Activated naive CD8-positive, alpha-beta T cell treated with anti-CD3 and anti-CD28 coated beads for 36 hours (primary cell): ENCODE data around the gene AGAP1. TPM values are rescaled to one million over a fixed set of nuclear protein-coding genes. Genes with fewer than 3 reads are reported as not detected.
A peak's percentile ranks its signal among the peaks of the same experiment; 100 is the strongest.

Experiments used
- DNase-seq: peaks from one replicate; pipeline ENCODE4 v3.0.0; 2021
- H3K27ac Mint-ChIP-seq: one replicate; pipeline ENCODE4 v1.8.0; 2022; ENCODE audit warnings: mild to moderate bottlenecking, moderate library complexity, mixed read lengths
- H3K27me3 Mint-ChIP-seq: one replicate; pipeline ENCODE4 v1.8.0; 2022; ENCODE audit warnings: mild to moderate bottlenecking, mixed read lengths
- H3K36me3 Mint-ChIP-seq: one replicate; pipeline ENCODE4 v1.8.0; 2021; ENCODE audit warnings: mild to moderate bottlenecking, mixed read lengths
- H3K4me1 Mint-ChIP-seq: one replicate; pipeline ENCODE4 v1.8.0; 2021; ENCODE audit warnings: mixed read lengths
- H3K4me3 Mint-ChIP-seq: one replicate; pipeline ENCODE4 v1.8.0; 2022; ENCODE audit warnings: mild to moderate bottlenecking, moderate library complexity, mixed read lengths
- H3K9me3 Mint-ChIP-seq: one replicate; pipeline ENCODE4 v1.8.0; 2022; ENCODE audit warnings: mixed read lengths
- total RNA-seq, 2 experiments: library from RNA; stranded (reverse); gene quantifications; one replicate each; pipeline ENCODE4 v1.2.3, GENCODE V29; 2021

The AGAP1 gene
- total RNA-seq, 2 experiments from 2014 or later, result 0.89 to 1.4 TPM

- H3K4me3 Mint-ChIP-seq, result peak overlapping the region; percentile 18
- peaks cover 61% of the 10 kb centered on the region for H3K27me3 Mint-ChIP-seq
- no peak overlapping the region for H3K27ac Mint-ChIP-seq
- peaks cover 2% of the 10 kb centered on the region for H3K4me1 Mint-ChIP-seq
- no peaks in the 10 kb centered on the region for H3K36me3 Mint-ChIP-seq
- DNase-seq, result peak; percentile 28
- no peaks in the 10 kb centered on the region for H3K9me3 Mint-ChIP-seq
These were observed 175.5 kb downstream of the AGAP1 start for GRCh38 chr2:235669269-235669831.

- peaks cover 2% of the 10 kb centered on the region for H3K4me1 Mint-ChIP-seq
These were observed 176.4 kb downstream of the AGAP1 start for GRCh38 chr2:235669983-235670962.

GRCh38 chr2:235670974-235671787 lies 177.3 kb downstream of the AGAP1 start:
- Mint-ChIP-seq H3K27me3 (peaks cover 53% of the 10 kb centered on the region), H3K4me1 (peaks cover 2% of the 10 kb centered on the region), H3K4me3 (no peak overlapping the region), H3K36me3 (no peaks in the 10 kb centered on the region), H3K27ac (no peak overlapping the region), H3K9me3 (no peaks in the 10 kb centered on the region)
- DNase-seq, result no peak

More at GRCh38 chr2:235669983-235670962, 176.4 kb downstream of the AGAP1 start:
- Mint-ChIP-seq H3K4me3 (no peak overlapping the region), H3K27me3 (peaks cover 57% of the 10 kb centered on the region), H3K27ac (no peak overlapping the region), H3K36me3 (no peaks in the 10 kb centered on the region), H3K9me3 (no peaks in the 10 kb centered on the region)
- DNase-seq, result no peak

DNA sequence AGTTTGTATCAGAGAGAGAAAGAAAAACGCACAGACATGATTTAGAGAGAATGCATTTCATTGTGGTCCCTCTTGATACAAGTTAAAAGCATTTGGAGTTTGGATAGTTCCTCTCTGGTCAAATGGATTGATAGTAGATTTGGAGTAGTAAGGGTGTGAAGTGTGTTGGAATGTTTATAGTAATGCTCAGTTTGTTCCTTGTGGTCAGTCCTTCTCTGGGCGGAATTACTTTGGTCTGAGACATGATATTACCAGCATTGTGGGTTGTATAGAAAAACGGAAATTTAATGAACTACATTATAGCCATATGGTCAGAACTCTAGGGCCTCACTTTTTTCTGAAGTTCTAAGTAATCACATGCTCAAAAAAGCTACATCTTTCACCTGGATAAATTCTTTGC lies 178.9 kb downstream of the AGAP1 start:
- no peak overlapping the region for H3K27ac Mint-ChIP-seq
- DNase-seq, result no peak
- H3K36me3 Mint-ChIP-seq, result no peaks in the 10 kb centered on the region
- peaks cover 43% of the 10 kb centered on the region for H3K27me3 Mint-ChIP-seq
- H3K4me3 Mint-ChIP-seq, result no peak overlapping the region
- H3K4me1 Mint-ChIP-seq, result peaks cover 2% of the 10 kb centered on the region
- H3K9me3 Mint-ChIP-seq, result no peaks in the 10 kb centered on the region

DNA sequence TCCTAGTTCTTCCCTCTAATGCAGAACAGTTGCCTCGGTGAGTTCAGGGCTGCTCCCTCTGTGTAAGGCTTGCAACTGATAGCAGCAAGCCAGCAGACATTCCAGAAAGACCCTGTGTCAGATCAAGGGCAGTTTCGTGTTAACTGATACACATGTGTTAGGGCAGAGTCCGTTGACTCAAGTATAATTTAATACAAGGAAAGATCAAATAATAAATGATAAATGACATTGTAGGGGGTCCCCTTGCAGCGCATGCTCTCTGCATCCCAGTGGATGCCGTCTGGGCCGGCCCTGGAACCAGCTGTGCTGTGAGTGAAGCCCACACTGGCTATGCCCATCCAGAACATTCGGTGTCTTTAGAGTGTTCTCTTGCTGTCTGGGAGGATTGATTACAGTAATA lies 180.3 kb downstream of the AGAP1 start:
- DNase-seq, result no peak
- Mint-ChIP-seq H3K27me3 (peaks cover 30% of the 10 kb centered on the region), H3K27ac (no peak overlapping the region), H3K4me3 (no peak overlapping the region), H3K9me3 (no peaks in the 10 kb centered on the region), H3K4me1 (no peaks in the 10 kb centered on the region), H3K36me3 (no peaks in the 10 kb centered on the region)

DNA sequence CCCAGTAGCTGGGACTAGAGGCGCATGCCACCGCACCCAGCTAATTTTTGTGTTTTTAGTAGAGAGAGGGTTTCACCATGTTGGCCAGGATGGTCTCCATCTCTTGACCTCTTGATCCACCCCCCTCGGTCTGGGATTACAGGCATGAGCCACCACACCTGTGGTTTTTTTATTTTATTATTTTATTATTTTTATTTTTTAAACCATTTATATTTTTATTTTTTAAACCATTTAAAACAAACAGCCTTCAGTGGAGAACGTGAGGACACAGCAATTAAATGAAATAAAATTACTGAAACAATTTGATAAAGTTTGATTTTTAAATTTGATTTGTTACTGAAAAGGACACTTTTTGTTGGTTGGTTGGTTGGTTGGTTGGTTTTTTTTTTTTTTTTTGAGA lies 181.0 kb downstream of the AGAP1 start:
- no peak for DNase-seq
- Mint-ChIP-seq H3K9me3 (no peaks in the 10 kb centered on the region), H3K36me3 (no peaks in the 10 kb centered on the region), H3K27ac (no peak overlapping the region), H3K4me3 (no peak overlapping the region), H3K4me1 (no peaks in the 10 kb centered on the region), H3K27me3 (peaks cover 29% of the 10 kb centered on the region)

DNA sequence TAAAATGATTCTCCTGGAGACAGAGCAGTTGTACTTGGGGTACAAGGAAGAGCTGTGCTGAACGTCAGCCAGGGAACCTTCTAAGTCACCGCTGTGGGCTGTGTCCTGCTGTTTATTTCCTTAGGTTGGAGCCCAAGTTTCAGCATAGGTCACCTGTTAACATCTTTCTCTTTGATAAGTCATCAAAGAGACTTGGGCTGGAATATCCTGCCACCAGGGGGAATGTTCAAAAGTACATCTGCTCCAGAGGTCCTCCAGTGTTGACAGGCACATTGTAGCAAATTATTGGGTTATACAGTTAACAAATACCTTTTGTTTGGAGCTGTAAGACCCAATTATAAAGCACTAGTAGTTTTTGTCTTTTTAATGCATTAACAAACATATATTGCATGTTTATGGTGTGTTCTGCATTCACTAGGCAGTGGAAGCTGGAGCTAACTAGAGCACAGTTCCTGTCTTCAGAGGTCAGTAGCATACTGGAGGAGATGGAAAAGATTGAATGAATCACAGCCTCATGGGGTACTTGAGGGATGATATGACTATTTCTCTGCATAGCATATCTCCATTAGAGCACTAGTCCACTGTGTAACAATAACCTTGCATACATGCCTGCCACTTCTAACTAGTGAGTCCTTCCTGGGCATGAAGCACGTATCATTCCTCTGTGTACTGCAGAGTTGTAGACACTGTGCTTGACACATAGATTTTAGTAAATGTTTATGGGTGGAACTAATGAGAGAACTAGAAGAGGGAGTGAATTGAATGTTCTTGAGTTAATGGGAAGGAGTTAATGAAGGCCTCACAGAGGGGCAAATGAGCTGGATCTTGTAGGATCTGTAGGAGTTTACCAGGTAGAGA lies 182.1 kb downstream of the AGAP1 start:
- no peak overlapping the region for H3K27ac Mint-ChIP-seq
- H3K4me3 Mint-ChIP-seq, result no peak overlapping the region
- no peaks in the 10 kb centered on the region for H3K36me3 Mint-ChIP-seq

DNA sequence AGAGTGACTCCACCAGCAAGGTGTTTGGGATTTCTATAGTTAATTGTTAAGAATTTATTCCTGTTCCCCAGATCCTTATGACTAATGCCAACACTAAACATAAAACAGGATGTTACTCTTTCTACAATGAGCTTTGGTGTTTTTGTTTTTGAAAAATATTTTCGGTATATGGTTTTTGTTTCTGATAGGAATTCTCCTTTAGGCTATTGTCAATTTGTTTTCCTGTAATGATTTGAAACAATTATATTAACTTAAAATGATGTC lies 182.6 kb downstream of the AGAP1 start:
- Mint-ChIP-seq H3K27ac (no peak overlapping the region), H3K27me3 (peaks cover 30% of the 10 kb centered on the region), H3K4me1 (no peaks in the 10 kb centered on the region), H3K4me3 (no peak overlapping the region), H3K9me3 (no peaks in the 10 kb centered on the region), H3K36me3 (no peaks in the 10 kb centered on the region)
- DNase-seq, result no peak

More for the DNA sequence above, 182.1 kb downstream of the AGAP1 start:
- H3K27me3 Mint-ChIP-seq, result peaks cover 30% of the 10 kb centered on the region
- no peaks in the 10 kb centered on the region for H3K9me3 Mint-ChIP-seq
- H3K4me1 Mint-ChIP-seq, result no peaks in the 10 kb centered on the region
- no peak for DNase-seq

DNA sequence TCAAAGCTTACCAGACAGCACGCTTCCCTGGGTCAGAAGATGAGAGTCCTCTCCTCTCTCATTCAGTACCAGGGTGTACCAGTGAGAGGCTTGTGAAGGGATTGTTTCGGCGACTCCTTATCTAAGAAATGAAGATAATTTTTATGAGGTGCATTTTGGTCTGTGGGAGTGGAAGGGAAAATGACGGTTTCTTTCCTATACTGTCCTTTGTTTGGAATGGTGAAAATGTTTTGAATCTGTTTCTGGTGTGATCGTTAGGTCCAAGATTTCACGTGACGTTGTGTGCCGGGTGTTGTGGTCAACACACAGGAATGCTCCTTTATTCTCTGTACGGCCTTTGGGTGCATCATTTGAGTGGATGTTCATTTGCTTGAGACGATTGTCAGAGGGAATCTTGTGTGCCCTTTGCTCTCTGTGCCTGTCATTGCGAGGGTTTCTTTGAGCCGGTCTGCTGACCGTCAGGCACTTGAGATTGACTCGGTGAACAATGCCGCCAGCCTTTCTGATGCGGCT lies 183.5 kb downstream of the AGAP1 start:
- H3K27ac Mint-ChIP-seq, result no peak overlapping the region

DNA sequence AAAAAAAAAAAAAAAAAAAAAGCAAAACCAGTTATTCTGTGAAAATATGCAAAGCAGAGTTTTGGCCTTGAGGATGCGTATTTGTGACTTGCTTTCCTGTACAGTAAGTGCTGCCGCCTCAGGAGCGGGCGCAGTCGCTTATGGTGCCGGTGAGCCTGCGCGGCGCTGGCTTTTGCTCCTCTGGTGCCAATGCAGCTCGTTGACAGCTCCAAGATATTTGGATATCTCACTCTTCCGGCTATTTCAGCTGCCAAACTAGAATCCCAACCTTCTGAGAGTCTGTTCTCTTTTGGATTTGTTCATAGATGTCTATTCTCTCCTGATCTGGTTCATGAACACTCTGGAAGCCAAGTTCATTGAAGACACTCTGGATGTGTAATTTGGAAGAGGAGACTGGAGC lies 184.1 kb downstream of the AGAP1 start:
- Mint-ChIP-seq H3K4me3 (no peak overlapping the region), H3K27ac (no peak overlapping the region), H3K9me3 (no peaks in the 10 kb centered on the region), H3K36me3 (no peaks in the 10 kb centered on the region), H3K27me3 (peaks cover 16% of the 10 kb centered on the region), H3K4me1 (no peaks in the 10 kb centered on the region)
- DNase-seq, result no peak

More for the DNA sequence above, 183.5 kb downstream of the AGAP1 start:
- H3K9me3 Mint-ChIP-seq, result no peaks in the 10 kb centered on the region
- H3K36me3 Mint-ChIP-seq, result no peaks in the 10 kb centered on the region
- H3K4me3 Mint-ChIP-seq, result no peak overlapping the region
- no peaks in the 10 kb centered on the region for H3K4me1 Mint-ChIP-seq
- no peak for DNase-seq
- H3K27me3 Mint-ChIP-seq, result peaks cover 22% of the 10 kb centered on the region

- DNase-seq, result no peak
- Mint-ChIP-seq H3K27me3 (peaks cover 14% of the 10 kb centered on the region), H3K36me3 (no peaks in the 10 kb centered on the region), H3K9me3 (no peaks in the 10 kb centered on the region), H3K4me1 (no peaks in the 10 kb centered on the region), H3K27ac (no peak overlapping the region), H3K4me3 (no peak overlapping the region)
These were observed 184.9 kb downstream of the AGAP1 start for GRCh38 chr2:235678712-235679111.

DNA sequence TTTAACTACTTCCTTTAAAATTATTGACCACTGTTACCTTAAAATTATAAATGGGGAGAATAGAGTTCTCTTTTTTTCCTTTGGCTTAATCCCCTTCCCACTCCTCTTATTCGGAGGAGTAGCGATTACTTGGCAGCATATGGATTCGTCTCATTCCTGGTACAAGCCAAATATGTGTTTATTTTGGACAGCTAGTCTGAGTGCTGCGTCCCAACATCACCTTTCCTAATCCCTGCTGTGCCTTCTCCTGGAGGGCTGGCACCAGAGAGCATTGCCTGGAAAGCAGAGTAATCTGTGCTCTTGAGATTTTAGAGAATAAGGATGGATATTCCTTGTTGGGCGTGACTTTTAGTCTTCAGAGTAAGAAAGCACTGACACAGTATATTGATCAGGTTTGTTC lies 185.6 kb downstream of the AGAP1 start:
- Mint-ChIP-seq H3K4me1 (no peaks in the 10 kb centered on the region), H3K4me3 (no peak overlapping the region), H3K27ac (no peak overlapping the region), H3K36me3 (no peaks in the 10 kb centered on the region), H3K27me3 (peaks cover 16% of the 10 kb centered on the region), H3K9me3 (no peaks in the 10 kb centered on the region)
- DNase-seq, result no peak

GRCh38 chr2:235685024-235685721 lies 191.3 kb downstream of the AGAP1 start:
- H3K36me3 Mint-ChIP-seq, result no peaks in the 10 kb centered on the region
- DNase-seq, result no peak
- no peaks in the 10 kb centered on the region for H3K9me3 Mint-ChIP-seq
- no peak overlapping the region for H3K27ac Mint-ChIP-seq
- H3K27me3 Mint-ChIP-seq, result peaks cover 6% of the 10 kb centered on the region
- no peaks in the 10 kb centered on the region for H3K4me1 Mint-ChIP-seq
- H3K4me3 Mint-ChIP-seq, result no peak overlapping the region
